Psoas muscle (tissue), 8 donors: ENCODE measurements around the gene PCBP4. TPM values are rescaled to one million over a fixed set of nuclear protein-coding genes. Genes with fewer than 3 reads are reported as not detected.

Experiments
- ATAC-seq, 4 donors: fragments of 200-7000 bp; cut with Tn5 transposase; one replicate each; pipeline ENCODE4 v1.9.1; 2020; ENCODE audit warnings: moderate library complexity in 3 of 4, mild to moderate bottlenecking in 2 of 4
- DNase-seq, 2 donors: peaks; one replicate each; pipeline ENCODE4 v3.0.0-alpha.2; 2020
- H3K27ac ChIP-seq: fragments of 200-600 bp; one replicate; pipeline ENCODE4 v1.8.0; 2022
- H3K27me3 ChIP-seq, 3 donors: fragments of 200-600 bp in 1 of 3; one replicate each; pipeline versions ENCODE4 v1.6.1 to v1.8.0; 2013 to 2022; ENCODE audit warnings: low read length in 2 of 3, mild to moderate bottlenecking in 2 of 3, moderate library complexity in 1 of 3; ENCODE audit not compliant: insufficient read depth in 3 of 3
- H3K36me3 ChIP-seq, 2 donors: fragments of 200-600 bp in 1 of 2; one replicate each; pipeline versions ENCODE4 v1.6.1 to v1.8.0; 2013 to 2022; ENCODE audit warnings: low read depth in 1 of 2, mild to moderate bottlenecking in 1 of 2, moderate library complexity in 1 of 2; ENCODE audit not compliant: insufficient read depth in 1 of 2
- H3K4me1 ChIP-seq: fragments of 200-600 bp; one replicate; pipeline ENCODE4 v1.8.0; 2022
- H3K4me3 ChIP-seq: fragments of 200-600 bp; one replicate; pipeline ENCODE4 v1.8.0; 2022; ENCODE audit warnings: mild to moderate bottlenecking
- H3K9me3 ChIP-seq: fragments of 200-600 bp; one replicate; pipeline ENCODE4 v1.8.0; 2022
- CTCF ChIP-seq: fragments of 200-600 bp; IDR thresholded peaks from one replicate; pipeline ENCODE4 v1.8.0; 2022; ENCODE audit warnings: antibody characterized with exemption
- WGBS, 3 donors: extraction: QIAGEN DNeasy Blood & Tissue Kit; methylation state at CpG; one replicate each; pipeline versions ENCODE4 v1.1.6 to v1.1.7; 2013; 5-methylcytosine and 5-hydroxymethylcytosine counted together
- intact Hi-C, 2 donors: fragments of 100-400 bp; cut with DNase I; formaldehyde crosslinking; loops; one replicate each; pipeline versions ENCODE4 v1.11.0 to v1.14.2; 2022
- polyA plus RNA-seq, 3 donors: library from polyadenylated mRNA; stranded (reverse); fragments of 200-250 nt; gene quantifications; one replicate each; pipeline ENCODE4 v1.2.3, GENCODE V29; 2013
- total RNA-seq, 4 donors: library from RNA; stranded (reverse); fragmentation: NEBNext Ultra II Directional in 2 of 4; extraction: Animal tissue kit (Norgen Biotek cat#: 25700) in 2 of 4; gene quantifications; one replicate each; pipeline versions ENCODE4 v1.2.1 to v1.2.4, GENCODE V29; 2021 to 2023
- donor health status: healthy with polysubstance abuse.
- donor health status: DM: no; HTN: no; CAD: no; lungs with moderate emphysema.
- donor health status: Bipolar disorder and iron deficiency.
- donor health status: healthy.
- donor health status: DM: yes; HTN: yes; CAD: no.
- donor health status: DM: no; HTN: no; CAD: no.
- donor health status: DM: no; HTN: no; CAD: no.
- donor health status: DM: yes; HTN: yes; CAD: no.

The PCBP4 gene
- total and polyA plus RNA-seq, 7 donors, result 36.0 to 161 (median 118) TPM

DNA sequence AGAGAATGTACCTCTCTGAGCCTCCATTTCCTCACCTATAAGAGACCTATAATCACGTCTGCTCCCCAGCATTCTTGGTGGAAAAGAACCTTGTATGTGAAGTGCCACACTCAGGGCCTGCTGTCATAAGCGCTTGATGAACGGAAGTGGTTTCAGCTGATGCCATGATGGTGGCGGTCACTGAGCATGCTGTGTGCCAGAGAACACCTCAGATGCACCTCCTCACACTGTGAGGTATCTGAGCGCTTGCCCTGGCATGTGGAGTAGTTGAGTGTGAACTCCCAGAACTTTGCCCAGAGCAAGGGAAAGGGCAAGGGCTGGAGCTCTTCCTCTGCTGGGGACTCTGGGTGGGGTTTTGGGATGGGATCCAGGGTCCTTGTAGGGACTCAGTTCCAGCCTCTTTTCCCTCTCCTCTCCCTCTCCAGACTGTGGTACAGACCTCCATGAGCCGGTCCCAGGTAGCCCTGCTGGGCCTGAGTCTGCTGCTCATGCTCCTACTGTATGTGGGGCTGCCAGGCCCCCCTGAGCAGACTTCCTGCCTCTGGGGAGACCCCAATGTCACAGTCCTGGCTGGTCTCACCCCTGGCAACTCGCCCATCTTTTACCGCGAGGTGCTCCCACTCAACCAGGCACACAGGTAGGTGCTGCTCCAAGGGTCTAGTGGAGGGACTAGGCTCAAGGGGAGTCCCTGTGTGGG is 10.3 kb upstream of the PCBP4 start:
- H3K9me3 ChIP-seq, result no peaks in the 10 kb centered on the region
- DNase-seq (no peak), ATAC-seq (no peak)
- H3K27ac ChIP-seq, result no peak overlapping the region
- no peaks in the 10 kb centered on the region for H3K27me3 ChIP-seq
- WGBS, 3 donors, result 87 to 91% (median 89%) methylated on average over 8 to 9 of the region's 9 CpGs
- no peak for TF ChIP-seq CTCF
- intact Hi-C loops, result no loop called here
- H3K4me3 ChIP-seq, result no peak overlapping the region
- peaks cover 28% of the 10 kb centered on the region for H3K4me1 ChIP-seq
- H3K36me3 ChIP-seq, result no peaks in the 10 kb centered on the region

GRCh38 chr3:51975852-51976549 is 8.7 kb upstream of the PCBP4 start:
- TF ChIP-seq CTCF, result no peak
- peaks cover 22% of the 10 kb centered on the region for H3K4me1 ChIP-seq
- ATAC-seq, result no peak
- peak; percentile 76 to 86 for DNase-seq
- H3K9me3 ChIP-seq, result no peaks in the 10 kb centered on the region
- intact Hi-C loops, result loop anchor here in 1 of 2 donors (2.0 kb wide), 1 partner anchor 33 kb away; the partner anchor contains the start of gene PARP3
- H3K4me3 ChIP-seq, result peak overlapping the region; percentile 75
- 21 to 41% (median 22%) methylated on average over 39 to 46 of the region's 46 CpGs for WGBS, 3 donors
- no peaks in the 10 kb centered on the region for H3K27me3 ChIP-seq
- peak overlapping the region; percentile 93 for H3K27ac ChIP-seq
- H3K36me3 ChIP-seq, result no peaks in the 10 kb centered on the region

GRCh38 chr3:51974963-51975851 is 8.0 kb upstream of the PCBP4 start, which contains the start of gene ABHD14A:
Gene ABHD14A (plus strand): TSS chr3:51975064. CDS start chr3:51975136, 72 bp downstream.
- H3K27ac ChIP-seq, result peak within 1 kb of the TSS; percentile 93
- H3K4me3 ChIP-seq, result peak within 1 kb of the TSS; percentile 75
- TF ChIP-seq CTCF, result no peak
- no peaks in the 10 kb centered on the region for H3K9me3 ChIP-seq
- no peaks in the 10 kb centered on the region for H3K27me3 ChIP-seq
- intact Hi-C loops, result loop anchor here (1.0 to 2.0 kb wide), 2 partner anchors 32 to 33 kb away; partner anchors contain the start of gene PARP3 (in 2 of the 2)
- no peaks in the 10 kb centered on the region for H3K36me3 ChIP-seq
- ATAC-seq (peak; percentile 63 to 82 (median 72)), DNase-seq (peak; percentile 76 to 88)
- H3K4me1 ChIP-seq, result peaks cover 30% of the 10 kb centered on the region
- 0 to 1% (median 1%) methylated on average over 51 to 63 of the region's 63 CpGs for WGBS, 3 donors

DNA sequence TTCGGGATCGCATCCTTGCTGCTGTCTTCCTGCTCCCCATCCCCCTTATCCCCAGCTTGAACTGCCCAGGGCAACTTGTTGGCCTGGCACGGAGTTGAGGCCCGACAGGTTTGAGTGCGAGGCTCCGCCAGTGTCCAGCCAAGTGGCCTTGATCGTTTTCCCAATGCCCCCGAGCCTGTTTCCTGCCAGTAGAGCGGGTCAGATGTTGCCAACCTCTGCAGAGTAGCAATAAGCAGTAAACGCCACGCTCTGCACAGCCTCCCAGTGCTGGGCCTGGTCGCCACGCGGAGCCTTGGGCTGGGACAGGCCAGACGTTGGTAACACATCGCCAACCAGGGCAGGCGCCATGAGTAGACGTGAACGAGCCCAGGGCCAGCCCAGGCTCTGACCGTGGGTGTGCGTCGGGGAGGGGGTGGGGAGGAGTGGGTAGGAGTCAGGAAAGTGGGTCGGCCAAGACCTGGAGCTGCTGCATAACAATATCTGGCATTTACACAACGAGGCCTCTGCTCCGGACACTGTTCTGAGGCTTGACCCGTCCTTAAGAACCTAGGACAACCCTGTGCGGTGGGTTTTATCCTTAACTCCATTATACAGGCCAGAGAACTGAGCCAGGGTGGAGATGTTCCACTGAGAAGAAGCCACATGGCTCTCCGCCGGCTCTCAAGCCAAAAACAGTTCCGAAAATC is 7.2 kb upstream of the PCBP4 start:
- DNase-seq, result peak; percentile 50 to 70

More for the DNA sequence above, 7.2 kb upstream of the PCBP4 start:
- 8 to 15% (median 9%) methylated on average over 30 of the region's 30 CpGs for WGBS, 3 donors
- intact Hi-C loops, result loop anchor here (1.0 to 2.0 kb wide), 2 partner anchors 32 kb away; partner anchors contain the start of gene PARP3 (in 2 of the 2)
- Histone ChIP-seq H3K36me3 (no peaks in the 10 kb centered on the region), H3K4me1 (peaks cover 35% of the 10 kb centered on the region), H3K9me3 (no peaks in the 10 kb centered on the region), H3K4me3 (peak overlapping the region; percentile 75), H3K27ac (peak overlapping the region; percentile 93), H3K27me3 (no peaks in the 10 kb centered on the region)
- TF ChIP-seq CTCF, result no peak
- ATAC-seq, result peak; percentile 40 to 57 (median 44)
